ENCODE measurements around the gene ADI1.
A peak's percentile ranks its signal among the peaks of the same experiment; 100 is the strongest.
"Not testable (repeated sequence)": the region's sequence is repeated elsewhere in the genome, so short reads cannot be mapped to it uniquely, and the experiment has no call there.

ADI1 gene

DNA sequence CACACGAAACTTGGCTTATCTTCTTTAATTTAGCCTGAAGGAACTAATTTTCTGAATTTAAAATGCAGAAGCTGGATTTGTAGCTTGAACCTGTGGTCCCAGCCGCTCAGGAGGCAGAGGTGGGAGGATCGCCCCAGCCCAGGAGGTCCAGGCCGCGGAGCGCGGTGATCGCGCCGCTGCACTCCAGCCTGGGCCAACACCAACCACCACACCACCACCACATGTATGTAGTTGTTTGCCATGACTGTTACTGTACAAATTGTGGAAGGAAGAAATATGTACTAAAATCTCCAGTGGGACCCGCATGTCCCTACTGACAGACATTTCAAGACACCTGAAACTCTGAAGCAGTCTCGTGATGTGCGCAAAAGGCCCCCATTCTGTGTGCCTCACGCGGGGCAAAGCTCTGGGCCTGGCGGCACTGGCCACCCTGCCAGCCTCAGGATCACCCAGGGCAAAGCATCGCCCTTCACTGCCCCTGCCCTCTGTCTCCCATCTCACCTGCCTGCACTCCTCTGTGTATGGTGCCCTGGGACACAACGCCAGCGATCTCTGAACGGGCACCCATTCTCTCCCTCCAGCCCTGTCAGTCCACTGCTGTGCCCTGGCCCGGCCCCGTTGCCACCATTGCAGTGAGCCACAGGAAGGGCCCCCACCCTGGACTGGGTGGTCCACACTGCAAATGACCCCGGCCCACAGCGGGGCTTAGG lies 10.1 kb upstream of the ADI1 start:
- no peak for DNase-seq

DNA sequence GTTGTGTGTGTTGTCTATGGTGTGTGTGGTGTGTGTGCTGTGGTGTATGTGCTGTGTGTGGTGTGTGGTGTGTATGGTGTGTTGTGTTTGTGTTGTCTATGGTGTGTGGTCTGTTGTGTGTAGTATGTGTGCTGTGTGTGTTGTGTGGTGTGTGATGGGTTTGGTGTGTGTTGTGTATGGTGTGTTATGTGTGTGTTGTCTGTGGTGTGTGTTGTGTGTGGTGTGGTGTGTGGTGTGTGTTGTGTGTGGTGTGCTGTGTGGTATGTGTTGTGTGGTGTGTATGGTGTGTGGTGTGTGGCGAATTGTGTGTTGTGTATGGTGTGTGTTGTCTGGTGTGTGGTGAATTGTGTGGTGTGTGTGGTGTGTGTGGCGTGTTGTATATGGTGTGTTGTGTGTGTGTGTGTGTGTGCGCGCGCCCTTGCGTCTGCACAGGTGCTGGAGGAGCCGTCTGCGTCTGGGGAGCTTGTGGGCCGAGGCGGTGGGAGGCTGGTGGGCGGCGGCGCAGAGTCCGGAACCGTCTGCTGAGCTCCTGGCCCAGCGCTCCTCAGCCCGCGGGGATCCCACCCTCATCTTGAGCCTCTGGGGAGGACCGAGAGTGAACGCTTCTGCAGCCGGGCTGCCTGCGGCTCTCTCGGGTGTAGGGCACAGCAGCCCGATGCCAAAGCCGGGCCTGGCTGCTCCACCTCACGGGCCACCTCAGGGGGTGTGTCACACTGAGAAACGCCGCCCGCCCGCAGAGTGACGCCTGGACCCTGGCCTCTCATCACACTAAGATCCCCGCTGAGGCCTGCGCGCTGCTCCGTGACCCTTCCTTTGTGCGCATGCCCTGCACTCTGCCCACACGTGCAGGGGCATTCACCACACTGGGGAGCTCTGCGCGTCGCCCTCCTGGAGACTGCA lies 8.8 kb upstream of the ADI1 start:
- no peak for DNase-seq

DNA sequence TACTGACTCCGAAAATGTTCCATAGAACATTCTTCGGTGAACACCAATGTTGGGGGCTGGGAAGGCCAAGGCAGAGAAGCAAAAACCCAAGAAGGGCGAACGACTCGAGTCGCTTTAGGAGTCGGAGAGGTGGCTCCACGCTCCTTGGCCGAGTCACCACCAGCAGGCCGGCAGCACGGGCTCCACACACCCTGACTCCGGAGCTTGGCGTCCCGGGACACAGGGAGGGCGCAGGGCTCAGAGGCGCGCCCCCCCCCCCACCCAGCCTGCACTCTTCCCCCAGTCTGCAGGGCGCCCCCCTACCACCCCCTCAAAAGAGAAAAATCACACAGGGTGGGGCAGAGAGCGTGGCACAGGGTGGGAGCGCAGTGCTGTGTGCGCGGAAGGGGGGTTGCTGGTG lies 7.5 kb upstream of the ADI1 start:
- DNase-seq, result no peak

DNA sequence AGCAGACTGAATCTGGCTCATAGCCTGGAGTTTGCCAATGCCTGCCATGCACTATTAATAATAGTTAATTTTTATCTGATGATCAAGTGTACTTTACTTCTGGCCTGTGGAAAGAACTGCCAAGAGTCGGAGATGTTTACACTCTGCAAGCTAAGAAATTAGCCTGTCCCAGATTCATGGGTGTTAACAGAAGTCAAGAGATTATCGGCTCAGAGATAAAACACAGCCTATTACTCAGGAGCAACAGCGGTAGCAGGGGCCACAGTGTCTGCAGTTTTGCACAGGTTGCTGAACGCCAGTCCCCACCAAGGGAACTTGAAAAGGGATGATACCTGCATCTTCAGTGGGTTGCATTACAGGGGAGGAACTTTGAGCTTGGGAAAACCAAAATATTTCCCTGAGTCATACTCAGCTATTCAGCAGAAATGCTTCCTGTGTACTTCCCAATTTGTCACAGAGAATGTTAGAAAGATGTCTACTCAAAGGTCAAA lies 4.3 kb upstream of the ADI1 start:
- DNase-seq, result no peak

DNA sequence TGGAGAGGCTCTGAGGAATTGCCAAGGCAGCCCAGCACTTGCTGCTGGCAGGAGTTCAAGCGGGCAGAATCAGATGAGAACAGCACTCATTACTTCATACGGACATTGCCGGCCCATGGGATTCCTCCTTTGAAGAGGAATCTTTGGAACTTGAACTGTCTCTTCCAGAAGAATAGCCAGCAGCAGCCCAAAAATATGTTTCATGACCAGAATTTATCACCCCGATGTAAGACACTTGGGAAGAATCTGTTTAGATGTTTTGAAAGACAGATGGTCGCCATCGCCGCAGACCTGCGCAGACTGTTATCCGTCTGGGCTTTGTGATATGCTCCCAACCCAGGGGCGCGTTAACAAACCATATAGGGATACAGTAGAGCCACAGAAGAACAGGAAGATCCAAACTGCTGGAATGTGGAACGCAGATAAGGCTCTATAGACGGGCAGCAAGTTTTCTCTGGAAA lies 3.7 kb upstream of the ADI1 start:
- DNase-seq, result no peak

DNA sequence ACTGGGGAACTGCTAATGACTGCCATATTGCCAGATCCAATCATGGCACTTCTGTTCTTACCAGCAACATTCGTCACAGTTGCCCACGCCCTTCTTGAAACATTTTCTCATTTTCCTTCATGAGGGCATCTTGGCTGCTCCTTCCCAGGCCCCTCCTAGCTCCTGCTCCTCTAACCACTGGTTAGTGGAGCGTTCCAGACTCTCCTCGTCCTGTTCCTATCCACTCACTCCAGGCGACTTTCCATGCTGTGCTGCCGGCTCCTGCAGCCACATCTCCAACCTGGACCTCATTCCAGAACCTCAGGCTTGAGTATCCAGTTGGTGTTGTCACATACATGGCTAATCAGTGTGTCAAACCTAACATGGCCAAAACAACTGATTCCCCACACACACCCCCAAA lies 1.3 kb upstream of the ADI1 start:
- no peak for DNase-seq

DNA sequence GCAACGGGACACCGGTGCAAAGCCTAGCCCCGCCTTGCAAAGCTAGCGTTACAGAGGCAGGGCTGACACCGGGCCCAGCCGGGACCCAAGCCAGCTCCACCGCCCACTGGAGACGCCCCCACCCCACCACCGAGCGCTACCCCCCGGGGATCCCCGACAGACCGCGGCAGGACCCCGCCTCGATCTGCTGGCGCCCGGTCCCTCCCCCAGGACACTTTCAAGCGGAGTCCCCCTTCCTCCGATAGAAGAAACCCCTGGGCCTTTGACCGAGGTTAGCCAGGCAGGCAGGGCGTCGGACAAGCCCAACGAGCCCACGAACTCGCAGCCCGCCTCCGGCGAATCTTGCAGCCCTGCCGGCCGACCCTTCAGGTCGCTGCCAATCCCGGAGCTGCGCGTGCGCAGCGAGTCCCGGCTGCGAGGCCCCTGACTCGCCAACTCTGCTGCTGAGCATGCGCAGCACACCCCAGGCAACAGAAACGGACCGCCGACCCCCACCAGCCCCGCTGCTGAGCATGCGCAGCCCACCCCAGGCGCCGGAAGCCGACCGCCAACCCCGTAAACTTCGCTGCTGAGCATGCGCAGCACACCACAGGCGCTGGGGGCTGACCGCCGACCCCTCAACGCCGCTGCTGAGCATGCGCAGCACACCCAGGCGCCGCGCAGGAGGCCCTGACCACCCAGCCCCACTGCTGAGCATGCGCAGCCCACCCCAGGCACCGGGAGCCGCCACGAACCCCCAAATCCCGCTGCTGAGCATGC lies 656 bp downstream of the ADI1 start:
- peak; percentile 83 to 99 (median 95) for DNase-seq

DNA sequence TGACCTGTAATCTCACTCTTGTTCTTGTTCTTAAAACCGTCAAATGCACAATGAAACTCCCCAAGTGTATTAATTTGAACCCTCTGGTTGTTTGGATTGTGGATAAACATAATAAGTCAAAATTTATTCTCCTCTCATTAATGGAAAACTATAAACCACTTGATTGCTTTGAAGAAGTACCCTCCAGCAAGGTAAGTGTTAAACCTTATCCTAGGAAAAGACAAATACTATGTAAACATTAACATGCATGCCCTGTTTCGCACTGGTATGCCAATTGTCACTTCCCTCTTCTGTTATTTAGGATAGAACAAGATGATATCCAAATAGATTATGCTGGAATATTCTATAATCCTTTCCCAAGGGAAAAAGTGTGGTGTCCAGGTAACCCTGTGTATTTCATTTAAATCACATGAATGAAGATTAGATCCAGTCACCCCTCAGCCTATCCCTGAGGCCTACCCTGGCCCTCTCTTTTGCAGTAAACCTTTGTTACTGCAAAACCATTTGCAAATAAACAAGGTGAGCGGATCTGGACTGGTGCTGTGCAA lies 1.3 kb downstream of the ADI1 start:
- DNase-seq, result no peak

DNA sequence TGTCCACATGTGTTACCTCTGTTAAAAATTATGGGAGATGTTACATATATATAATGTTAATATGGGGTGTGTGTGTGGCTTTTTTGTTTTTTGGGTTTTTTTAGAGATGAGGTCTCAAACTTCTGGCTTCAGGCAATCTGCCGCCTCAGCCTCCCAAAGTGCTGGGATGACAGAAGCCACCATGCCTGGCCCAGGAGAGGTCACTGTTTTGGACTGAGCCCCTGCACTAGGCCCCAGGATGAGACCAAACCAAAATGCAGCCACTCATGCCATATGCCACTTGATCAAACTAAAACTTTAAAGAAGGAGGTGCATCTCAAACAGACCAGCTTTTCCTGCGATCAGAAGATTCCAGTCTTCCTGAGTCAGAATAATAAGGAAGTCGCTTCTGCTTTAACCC lies 2.5 kb downstream of the ADI1 start:
- DNase-seq, result no peak

DNA sequence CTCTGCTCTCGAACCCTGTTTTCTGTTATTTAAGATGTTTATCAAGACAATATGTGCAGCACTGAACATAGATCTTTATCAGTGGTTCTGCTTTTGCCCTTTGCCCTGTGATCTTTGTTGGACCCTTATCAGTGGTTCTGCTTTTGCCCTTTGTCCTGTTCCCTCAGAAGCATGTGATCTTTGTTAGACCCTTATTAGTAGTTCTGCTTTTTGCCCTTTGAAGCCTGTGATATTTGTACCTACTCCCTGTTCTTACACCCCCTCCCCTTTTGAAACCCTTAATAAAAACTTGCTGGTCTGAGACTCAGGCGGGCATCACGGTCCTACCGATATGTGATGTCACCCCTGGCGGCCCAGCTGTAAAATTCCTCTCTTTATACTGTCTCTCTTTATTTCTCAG lies 3.9 kb downstream of the ADI1 start:
- not testable (repeated sequence) for DNase-seq

DNA sequence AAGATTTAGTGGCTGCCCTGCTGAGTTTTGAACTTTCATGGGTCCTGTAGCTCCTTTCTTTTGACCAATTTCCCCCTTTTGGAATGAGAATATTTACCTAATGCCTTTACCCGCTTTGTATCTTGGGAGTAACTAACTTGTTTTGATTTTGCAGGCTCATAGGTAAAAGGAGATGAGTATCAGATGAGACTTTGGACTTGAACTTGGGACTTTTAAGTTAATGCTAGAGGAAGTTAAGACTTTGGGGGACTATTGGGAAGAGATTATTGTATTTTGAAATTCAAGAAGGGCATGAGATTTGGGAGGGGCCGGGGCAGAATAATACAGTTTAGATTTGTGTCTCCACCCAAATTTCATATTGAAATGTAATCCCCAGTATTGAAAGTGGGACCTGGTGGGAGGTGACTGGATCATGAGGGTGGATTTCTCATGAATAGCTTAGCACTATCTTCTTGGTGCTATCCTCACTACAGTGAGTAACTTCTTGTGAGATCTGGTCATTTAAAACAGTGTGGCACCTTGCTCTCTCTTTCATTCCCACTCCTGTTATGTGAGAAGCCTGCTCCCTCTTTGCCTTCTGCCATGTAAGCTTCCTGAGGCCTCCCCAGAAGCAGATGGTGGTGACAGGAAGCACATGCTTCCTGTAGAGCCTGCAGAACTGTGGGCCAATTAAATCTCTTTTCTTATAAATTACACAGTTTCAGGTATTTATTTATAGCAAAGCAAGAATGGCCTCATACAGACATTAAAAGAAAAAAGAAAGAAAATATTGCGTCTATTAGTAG lies 6.1 kb downstream of the ADI1 start:
- no peak for DNase-seq

DNA sequence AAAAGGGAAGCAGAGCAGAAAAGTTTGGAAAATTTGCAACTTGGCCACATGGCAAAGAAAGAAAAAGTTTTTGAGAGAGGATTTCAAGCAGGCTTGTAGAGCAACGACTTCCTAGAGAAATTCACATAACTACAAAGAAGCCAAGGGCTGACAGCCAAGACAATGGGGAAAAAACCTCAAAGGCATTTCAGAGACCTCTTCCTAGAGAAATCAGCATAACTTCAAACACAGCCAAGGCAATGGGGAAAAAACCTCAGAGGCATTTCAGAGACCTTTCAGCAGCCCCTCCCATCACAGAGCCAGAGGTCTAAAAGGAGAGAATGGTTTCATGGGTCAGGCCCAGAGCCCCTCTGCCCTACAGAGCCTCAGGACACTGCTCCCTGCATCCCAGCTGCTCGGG lies 7.2 kb downstream of the ADI1 start:
- DNase-seq, result no peak

DNA sequence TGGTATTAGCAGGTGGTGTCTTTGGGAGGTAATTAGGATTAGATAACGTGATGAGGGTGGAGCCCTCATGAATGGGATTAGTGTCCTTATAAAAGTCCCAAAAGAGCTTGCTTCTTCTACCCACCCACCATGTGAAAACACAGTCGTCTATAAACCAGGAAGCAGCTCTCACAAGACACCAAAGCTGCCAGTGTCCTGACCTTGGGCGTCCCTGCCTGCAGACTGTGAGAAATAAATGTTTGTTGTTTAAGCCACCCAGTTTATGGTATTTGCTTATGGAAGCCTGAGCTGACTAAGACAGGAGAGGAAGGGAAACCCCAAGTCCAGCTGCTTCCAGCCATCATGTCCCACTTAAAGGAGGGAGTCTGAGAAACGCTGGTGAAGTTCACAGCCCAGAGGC lies 13.6 kb downstream of the ADI1 start:
- no peak for DNase-seq

DNA sequence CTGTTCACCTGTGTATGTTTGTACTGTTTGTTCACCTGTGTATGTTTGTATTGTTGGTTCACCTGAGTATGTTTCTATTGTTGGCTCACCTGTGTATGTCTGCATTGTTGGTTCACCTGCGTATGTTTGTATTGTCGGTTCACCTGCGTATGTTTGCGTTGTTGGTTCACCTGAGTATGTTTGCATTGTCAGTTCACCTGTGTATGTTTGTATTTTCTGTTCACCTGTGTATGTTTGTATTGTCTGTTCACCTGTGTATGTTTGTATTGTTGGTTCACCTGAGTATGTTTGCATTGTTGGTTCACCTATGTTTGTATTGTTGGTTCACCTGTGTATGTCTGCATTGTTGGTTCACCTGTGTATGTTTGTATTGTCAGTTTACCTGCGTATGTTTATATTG lies 14.6 kb downstream of the ADI1 start:
- DNase-seq, result no peak

DNA sequence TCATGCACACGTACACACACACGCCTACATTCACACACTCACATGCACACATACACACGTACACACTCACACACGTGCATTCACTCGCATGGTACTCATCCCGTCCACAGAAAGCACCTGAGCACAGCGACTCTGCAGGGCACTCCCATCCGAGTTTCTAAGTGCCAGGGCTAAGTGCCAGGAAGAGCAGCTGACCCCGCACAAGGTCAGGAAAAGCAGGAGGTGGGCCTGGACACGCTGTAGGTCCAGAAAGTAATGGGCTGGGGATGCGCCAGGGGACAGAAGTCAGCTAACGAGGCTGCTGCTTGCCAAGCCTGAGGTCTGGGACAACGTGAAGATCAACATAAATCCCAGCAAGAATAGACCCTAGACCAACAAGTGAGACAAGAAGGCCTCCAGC lies 15.8 kb downstream of the ADI1 start:
- DNase-seq, result no peak

DNA sequence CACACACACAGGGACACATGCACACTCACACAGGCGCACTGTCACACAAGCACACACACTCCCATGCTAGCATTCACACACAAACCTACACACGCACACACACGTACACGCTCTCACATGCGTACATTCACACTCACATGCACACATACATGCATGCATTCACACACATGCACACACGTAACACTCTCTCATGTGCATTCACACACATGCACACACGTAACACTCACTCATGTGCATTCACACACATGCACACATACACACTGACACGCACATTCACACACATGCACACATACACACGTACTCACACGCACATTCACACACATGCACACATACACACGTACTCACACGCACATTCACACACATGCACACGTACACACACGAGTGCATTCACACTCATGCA lies 16.3 kb downstream of the ADI1 start:
- no peak for DNase-seq

DNA sequence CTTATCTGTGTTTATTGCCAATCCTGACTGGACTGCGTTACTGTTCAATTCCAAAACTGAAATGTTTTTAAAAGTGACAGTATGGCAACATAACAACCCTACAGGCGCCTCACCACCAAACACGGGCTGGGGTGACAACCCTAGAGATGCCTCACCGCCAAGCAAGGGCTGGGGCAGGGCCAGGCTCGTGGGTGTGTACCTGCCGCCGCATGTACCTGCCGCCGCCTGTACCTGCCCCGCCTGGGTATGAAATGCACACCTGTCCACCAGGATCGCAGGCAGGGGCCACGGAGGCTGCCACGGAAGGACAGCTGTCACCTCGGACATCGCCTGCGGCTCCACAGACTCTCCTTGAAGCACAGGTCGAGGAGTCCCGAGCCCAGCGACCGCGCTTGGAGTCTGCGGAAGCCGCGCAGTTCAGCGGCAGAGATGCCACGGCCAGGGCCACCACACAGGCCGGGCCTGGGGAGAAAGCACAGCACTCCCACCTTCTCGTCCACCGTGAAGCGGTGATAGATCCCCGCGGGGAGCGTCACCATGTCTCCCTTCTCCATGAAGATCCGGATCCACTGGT lies 18.9 kb downstream of the ADI1 start:
- DNase-seq, result no peak

DNA sequence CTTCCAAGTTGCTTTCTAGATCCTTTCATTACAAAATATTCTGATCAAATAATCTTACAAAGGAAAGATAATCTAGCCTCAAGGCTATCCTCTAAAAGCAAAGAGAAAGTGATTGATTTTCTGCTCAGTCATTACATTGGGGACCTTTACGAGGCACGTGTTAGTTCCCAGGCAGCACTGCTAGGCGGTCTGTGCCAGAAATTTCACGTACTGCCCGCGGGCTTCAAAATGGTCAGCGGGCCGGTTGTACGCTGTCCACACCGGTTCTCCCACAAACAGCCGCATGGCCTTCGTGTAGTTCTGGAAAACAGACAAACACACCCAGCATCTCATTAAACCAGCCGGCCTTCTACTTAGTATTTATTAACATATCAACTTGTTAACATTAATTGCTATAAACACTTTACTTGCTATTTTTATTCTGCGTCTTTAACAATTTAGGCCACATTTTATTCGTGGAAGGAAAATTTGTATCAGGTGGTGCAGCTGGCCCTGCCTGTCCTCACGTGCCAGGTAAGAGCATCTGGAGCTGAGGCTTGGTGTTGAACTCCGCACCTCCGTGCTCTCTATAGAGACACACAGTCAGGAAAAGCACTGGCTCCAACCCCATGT lies 20.4 kb downstream of the ADI1 start:
- no peak for DNase-seq

DNA sequence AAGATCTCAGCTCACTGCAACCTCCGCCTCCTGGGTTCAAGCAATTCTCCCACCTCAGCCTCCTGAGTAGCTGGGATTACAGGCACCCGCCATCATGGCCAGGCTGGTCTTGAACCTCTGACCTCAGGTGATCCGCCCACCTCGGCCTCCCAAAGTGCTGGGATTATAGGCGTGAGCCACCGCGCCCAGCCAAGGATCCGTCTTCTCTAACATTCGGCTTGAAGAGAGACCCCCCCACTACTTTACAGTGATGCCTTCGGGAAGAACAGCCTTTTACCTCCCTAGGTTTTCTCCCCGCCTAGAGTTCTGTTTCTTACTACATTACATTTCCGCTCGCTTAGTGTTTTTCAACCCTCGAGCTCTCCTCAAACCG lies 22.6 kb downstream of the ADI1 start:
- not testable (repeated sequence) for DNase-seq

Data from hypothalamus (tissue), 51 donors.